ENCODE measurements around the gene FOXO1.

The FOXO1 gene

GRCh38 chr13:40613914-40614313, 52.5 kb downstream of the FOXO1 start:
- Histone ChIP-seq H3K4me3 (ENCODE audit: low read length) (no peak overlapping the region), H3K4me2 (ENCODE audit: low read length) (no peak overlapping the region), H3K9ac (ENCODE audit: low read depth, low read length) (no peak overlapping the region), H3K4me1 (ENCODE audit: control insufficient read depth, insufficient read depth, low read length) (peaks cover 40% of the 10 kb centered on the region), H3K36me3 (ENCODE audit: insufficient read depth, low read length) (no peaks in the 10 kb centered on the region), H3K9me3 (replicated peaks; ENCODE audit: low read length) (no peaks in the 10 kb centered on the region), H3K27me3 (ENCODE audit: control insufficient read depth, insufficient read depth, low read length) (no peaks in the 10 kb centered on the region)

DNA sequence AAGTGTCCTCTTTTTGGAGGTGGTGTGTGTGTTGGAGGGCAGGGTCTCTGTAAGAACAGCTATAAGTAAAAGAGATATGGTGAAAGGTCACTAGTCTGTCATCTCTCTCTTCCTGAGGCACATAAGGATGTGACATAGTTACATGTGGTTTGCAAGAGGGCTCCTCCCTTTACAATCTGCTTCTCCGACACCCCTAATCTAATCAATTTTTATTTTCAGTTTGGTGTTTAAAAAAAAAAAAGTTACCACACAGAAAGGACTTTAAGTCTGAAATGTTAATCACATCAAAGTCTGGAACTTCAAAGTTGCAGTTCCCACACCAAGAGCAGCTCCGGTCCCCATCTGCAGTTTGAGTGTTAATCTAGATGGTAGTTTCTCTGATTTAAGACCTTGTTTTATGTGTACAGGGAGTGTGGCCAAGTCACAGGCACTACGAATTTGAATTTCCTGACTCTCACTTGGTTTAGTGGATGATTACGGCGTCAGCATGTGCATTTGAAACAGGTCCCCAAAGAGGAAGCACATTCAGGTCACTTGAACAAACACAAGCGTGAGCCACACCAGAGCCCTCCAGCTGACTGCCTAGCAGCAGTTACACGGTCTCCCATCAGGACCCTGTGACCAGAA, 53.1 kb downstream of the FOXO1 start:
- H3K36me3 ChIP-seq (ENCODE audit: insufficient read depth, low read length): no peaks in the 10 kb centered on the region
- H3K4me3 ChIP-seq (ENCODE audit: low read length): no peak overlapping the region
- peaks cover 33% of the 10 kb centered on the region for H3K4me1 ChIP-seq (ENCODE audit: control insufficient read depth, insufficient read depth, low read length)
- H3K9me3 ChIP-seq (replicated peaks; ENCODE audit: low read length): no peaks in the 10 kb centered on the region
- H3K4me2 ChIP-seq (ENCODE audit: low read length): no peak overlapping the region
- H3K9ac ChIP-seq (ENCODE audit: low read depth, low read length): no peak overlapping the region
- H3K27me3 ChIP-seq (ENCODE audit: control insufficient read depth, insufficient read depth, low read length): no peaks in the 10 kb centered on the region

- Histone ChIP-seq H3K4me3 (ENCODE audit: low read length) (no peak overlapping the region), H3K36me3 (ENCODE audit: insufficient read depth, low read length) (no peaks in the 10 kb centered on the region), H3K9me3 (replicated peaks; ENCODE audit: low read length) (no peaks in the 10 kb centered on the region), H3K27me3 (ENCODE audit: control insufficient read depth, insufficient read depth, low read length) (no peaks in the 10 kb centered on the region), H3K4me1 (ENCODE audit: control insufficient read depth, insufficient read depth, low read length) (peaks cover 30% of the 10 kb centered on the region), H3K4me2 (ENCODE audit: low read length) (no peak overlapping the region), H3K9ac (ENCODE audit: low read depth, low read length) (no peak overlapping the region)
Observed at GRCh38 chr13:40612041-40612440, 54.4 kb downstream of the FOXO1 start.

GRCh38 chr13:40611635-40612034, 54.8 kb downstream of the FOXO1 start:
- H3K4me1 ChIP-seq (ENCODE audit: control insufficient read depth, insufficient read depth, low read length): peaks cover 30% of the 10 kb centered on the region

DNA sequence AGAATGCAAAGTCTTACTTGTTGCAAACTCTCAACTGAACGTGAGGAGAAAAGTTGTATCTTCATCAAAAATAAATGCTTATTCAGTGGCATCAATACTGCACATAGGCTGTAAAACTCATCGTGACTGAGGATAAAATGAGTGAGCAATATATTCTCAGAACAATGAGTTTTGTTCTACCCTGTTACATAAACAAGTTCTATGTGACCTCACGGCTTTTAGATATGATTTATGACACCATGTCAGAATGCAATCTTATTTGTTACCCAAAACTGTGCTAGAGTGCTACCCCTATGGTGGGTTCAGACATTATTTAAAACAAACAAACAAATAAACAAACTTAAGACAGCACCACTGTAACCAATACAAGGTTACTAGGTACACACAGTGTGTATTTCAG, 55.4 kb downstream of the FOXO1 start:
- no peak overlapping the region for H3K9ac ChIP-seq (ENCODE audit: low read depth, low read length)
- H3K27me3 ChIP-seq (ENCODE audit: control insufficient read depth, insufficient read depth, low read length): no peaks in the 10 kb centered on the region
- no peaks in the 10 kb centered on the region for H3K36me3 ChIP-seq (ENCODE audit: insufficient read depth, low read length)
- H3K4me3 ChIP-seq (ENCODE audit: low read length): no peak overlapping the region
- peak overlapping the region; percentile 1 for H3K4me2 ChIP-seq (ENCODE audit: low read length)
- H3K9me3 ChIP-seq (replicated peaks; ENCODE audit: low read length): no peaks in the 10 kb centered on the region
- H3K4me1 ChIP-seq (ENCODE audit: control insufficient read depth, insufficient read depth, low read length): peaks cover 30% of the 10 kb centered on the region

More at GRCh38 chr13:40611635-40612034, 54.8 kb downstream of the FOXO1 start:
- no peak overlapping the region for H3K9ac ChIP-seq (ENCODE audit: low read depth, low read length)
- H3K36me3 ChIP-seq (ENCODE audit: insufficient read depth, low read length): no peaks in the 10 kb centered on the region
- H3K4me2 ChIP-seq (ENCODE audit: low read length): no peak overlapping the region
- H3K4me3 ChIP-seq (ENCODE audit: low read length): no peak overlapping the region
- H3K9me3 ChIP-seq (replicated peaks; ENCODE audit: low read length): no peaks in the 10 kb centered on the region
- H3K27me3 ChIP-seq (ENCODE audit: control insufficient read depth, insufficient read depth, low read length): no peaks in the 10 kb centered on the region

DNA sequence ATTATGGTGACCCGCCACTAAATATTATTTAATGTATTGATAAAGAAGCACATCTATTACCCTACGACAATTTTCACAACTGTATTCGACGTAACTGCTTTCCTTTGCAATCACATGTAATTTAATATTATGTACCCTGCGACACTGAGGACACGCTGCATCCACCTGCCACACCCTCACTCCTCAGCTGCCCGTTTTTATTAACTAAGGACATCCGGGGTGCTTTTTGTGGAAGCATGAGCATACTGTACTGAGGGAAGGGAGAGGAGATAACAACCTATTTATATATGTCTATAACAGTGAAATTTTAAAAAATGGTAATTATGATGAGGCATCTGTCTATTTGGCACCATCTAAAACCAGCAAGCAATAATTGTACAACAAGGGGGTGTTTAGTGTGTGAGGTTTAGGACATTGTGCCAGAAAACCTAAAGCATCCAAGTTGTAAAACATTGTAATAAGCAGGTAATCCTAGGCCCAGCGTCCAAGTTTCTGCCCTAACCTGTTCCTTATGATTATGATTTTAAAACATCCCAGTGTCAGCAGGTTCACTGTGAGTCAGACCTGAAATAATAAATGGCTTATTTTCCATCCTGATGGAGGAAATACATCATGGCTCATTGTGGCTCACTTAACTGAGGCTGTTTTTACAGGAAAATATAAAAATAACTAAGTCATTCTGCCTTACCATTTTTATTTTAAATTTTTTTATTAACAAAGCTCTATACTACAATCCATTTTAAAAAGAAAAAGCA, 56.3 kb downstream of the FOXO1 start:
- Histone ChIP-seq H3K9me3 (replicated peaks; ENCODE audit: low read length) (no peaks in the 10 kb centered on the region), H3K36me3 (ENCODE audit: insufficient read depth, low read length) (no peaks in the 10 kb centered on the region), H3K4me1 (ENCODE audit: control insufficient read depth, insufficient read depth, low read length) (peaks cover 27% of the 10 kb centered on the region), H3K27me3 (ENCODE audit: control insufficient read depth, insufficient read depth, low read length) (no peaks in the 10 kb centered on the region), H3K9ac (ENCODE audit: low read depth, low read length) (no peak overlapping the region), H3K4me2 (ENCODE audit: low read length) (peak overlapping the region; percentile 25), H3K4me3 (ENCODE audit: low read length) (no peak overlapping the region)

DNA sequence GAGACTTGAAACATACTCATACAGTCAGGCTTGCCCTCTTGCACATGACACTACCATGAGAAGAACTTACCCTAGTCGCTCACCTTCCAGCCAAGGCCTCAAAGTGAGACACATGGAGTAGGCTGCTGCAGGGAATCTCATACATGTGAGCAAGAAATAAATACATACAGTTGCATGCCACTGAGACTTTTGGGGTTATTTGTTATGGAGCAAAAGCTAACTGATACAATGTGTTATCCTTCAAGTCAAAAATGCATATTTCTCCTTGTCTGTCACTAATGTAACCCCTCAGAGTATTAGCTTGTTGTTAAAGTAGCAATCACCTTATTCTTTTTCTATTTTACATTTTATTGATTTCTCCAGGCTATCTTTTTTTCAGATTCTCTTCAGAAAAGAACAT, 58.1 kb downstream of the FOXO1 start:
- H3K4me1 ChIP-seq (ENCODE audit: control insufficient read depth, insufficient read depth, low read length): peaks cover 22% of the 10 kb centered on the region
- no peak overlapping the region for H3K4me3 ChIP-seq (ENCODE audit: low read length)

GRCh38 chr13:40605573-40605972, 60.9 kb downstream of the FOXO1 start:
- Histone ChIP-seq H3K4me2 (ENCODE audit: low read length) (no peak overlapping the region), H3K9ac (ENCODE audit: low read depth, low read length) (no peak overlapping the region), H3K36me3 (ENCODE audit: insufficient read depth, low read length) (no peaks in the 10 kb centered on the region), H3K9me3 (replicated peaks; ENCODE audit: low read length) (no peaks in the 10 kb centered on the region), H3K4me1 (ENCODE audit: control insufficient read depth, insufficient read depth, low read length) (peaks cover 12% of the 10 kb centered on the region), H3K27me3 (ENCODE audit: control insufficient read depth, insufficient read depth, low read length) (no peaks in the 10 kb centered on the region), H3K4me3 (ENCODE audit: low read length) (no peak overlapping the region)

More for the DNA sequence above, 58.1 kb downstream of the FOXO1 start:
- no peaks in the 10 kb centered on the region for H3K9me3 ChIP-seq (replicated peaks; ENCODE audit: low read length)
- no peaks in the 10 kb centered on the region for H3K27me3 ChIP-seq (ENCODE audit: control insufficient read depth, insufficient read depth, low read length)
- no peak overlapping the region for H3K4me2 ChIP-seq (ENCODE audit: low read length)
- H3K9ac ChIP-seq (ENCODE audit: low read depth, low read length): no peak overlapping the region
- H3K36me3 ChIP-seq (ENCODE audit: insufficient read depth, low read length): no peaks in the 10 kb centered on the region

DNA sequence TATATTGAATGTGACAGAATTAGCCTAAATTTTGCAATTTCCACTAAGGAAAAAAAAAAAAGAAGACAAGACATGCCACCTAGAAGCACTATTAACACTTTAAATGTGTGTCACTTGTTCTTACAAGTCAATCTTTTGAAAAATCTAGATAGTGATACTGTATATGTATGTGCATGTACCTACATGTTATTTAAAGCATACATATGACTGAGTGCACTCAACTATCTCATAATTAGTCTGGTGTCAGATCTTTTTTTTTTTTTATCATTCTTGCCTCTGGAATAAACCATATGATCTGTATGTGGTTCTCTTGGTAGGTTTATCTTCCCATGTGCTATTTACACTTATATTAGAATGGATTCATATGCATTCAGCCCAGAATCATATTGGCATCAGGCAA, 62.3 kb downstream of the FOXO1 start:
- Histone ChIP-seq H3K36me3 (ENCODE audit: insufficient read depth, low read length) (no peaks in the 10 kb centered on the region), H3K4me3 (ENCODE audit: low read length) (no peak overlapping the region), H3K9me3 (replicated peaks; ENCODE audit: low read length) (no peaks in the 10 kb centered on the region), H3K4me1 (ENCODE audit: control insufficient read depth, insufficient read depth, low read length) (no peaks in the 10 kb centered on the region), H3K9ac (ENCODE audit: low read depth, low read length) (no peak overlapping the region), H3K27me3 (ENCODE audit: control insufficient read depth, insufficient read depth, low read length) (no peaks in the 10 kb centered on the region), H3K4me2 (ENCODE audit: low read length) (no peak overlapping the region)

DNA sequence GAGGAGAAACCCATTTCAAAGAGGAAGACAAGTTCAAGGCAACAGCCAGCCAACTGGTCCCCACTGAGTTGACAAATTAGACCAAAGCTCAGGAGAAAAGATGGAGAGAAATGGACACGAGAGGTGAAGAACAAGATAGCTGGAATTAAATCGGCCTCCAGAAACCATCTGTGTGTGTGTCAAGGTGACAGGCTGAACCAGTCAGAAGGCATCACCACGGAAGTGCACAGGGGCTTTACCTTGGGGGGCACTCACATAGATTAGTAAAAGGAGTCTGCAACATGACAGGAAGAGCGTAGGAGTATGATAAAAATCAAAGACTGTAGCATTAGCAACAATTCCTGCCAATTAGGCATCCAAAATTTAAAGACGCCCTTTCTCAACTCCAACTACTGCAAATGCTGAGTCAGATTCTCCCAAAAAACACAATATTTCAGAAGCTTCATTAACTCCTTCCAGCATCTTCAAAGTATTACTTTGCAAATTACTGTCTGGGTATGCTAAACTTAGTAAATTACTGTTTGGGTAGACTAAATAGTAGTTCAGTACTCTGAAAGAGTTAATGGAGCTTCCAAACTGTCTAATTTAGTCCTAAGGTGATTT, 66.2 kb downstream of the FOXO1 start:
- peaks cover 16% of the 10 kb centered on the region for H3K4me1 ChIP-seq (ENCODE audit: control insufficient read depth, insufficient read depth, low read length)
- no peaks in the 10 kb centered on the region for H3K27me3 ChIP-seq (ENCODE audit: control insufficient read depth, insufficient read depth, low read length)
- no peak overlapping the region for H3K4me2 ChIP-seq (ENCODE audit: low read length)

DNA sequence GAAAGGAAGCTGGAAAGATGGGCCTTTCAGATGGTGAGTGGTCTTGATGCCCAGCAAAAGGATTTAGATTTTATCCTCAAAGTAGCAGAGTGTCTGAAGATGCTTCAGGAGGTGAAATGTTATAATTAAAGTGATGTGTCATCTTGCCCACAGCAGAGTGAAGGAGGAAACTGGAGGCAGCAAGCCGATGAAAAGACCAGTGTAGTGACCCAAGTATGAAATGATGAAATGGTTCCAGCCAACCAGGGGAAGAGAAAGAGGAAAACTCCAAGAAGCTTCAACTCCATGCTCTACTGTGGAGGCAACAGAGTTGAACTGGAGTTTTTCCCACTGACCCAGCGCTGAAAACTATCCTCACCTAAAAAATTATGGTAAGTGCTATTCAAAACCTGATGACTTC, 66.7 kb downstream of the FOXO1 start:
- Histone ChIP-seq H3K4me2 (ENCODE audit: low read length) (no peak overlapping the region), H3K9me3 (replicated peaks; ENCODE audit: low read length) (no peaks in the 10 kb centered on the region), H3K27me3 (ENCODE audit: control insufficient read depth, insufficient read depth, low read length) (no peaks in the 10 kb centered on the region), H3K9ac (ENCODE audit: low read depth, low read length) (no peak overlapping the region), H3K4me1 (ENCODE audit: control insufficient read depth, insufficient read depth, low read length) (peaks cover 16% of the 10 kb centered on the region), H3K4me3 (ENCODE audit: low read length) (no peak overlapping the region), H3K36me3 (ENCODE audit: insufficient read depth, low read length) (no peaks in the 10 kb centered on the region)

More for the DNA sequence above, 66.2 kb downstream of the FOXO1 start:
- H3K9ac ChIP-seq (ENCODE audit: low read depth, low read length): no peak overlapping the region
- H3K36me3 ChIP-seq (ENCODE audit: insufficient read depth, low read length): no peaks in the 10 kb centered on the region
- H3K4me3 ChIP-seq (ENCODE audit: low read length): no peak overlapping the region
- H3K9me3 ChIP-seq (replicated peaks; ENCODE audit: low read length): no peaks in the 10 kb centered on the region
